HG03060 (cell line): Measurements from ENCODE around the gene SYTL1.

ENCODE experiments used
- ATAC-seq: cut with Tn5 transposase; IDR thresholded peaks from one replicate; pipeline ENCODE4 v1.9.1; 2021; ENCODE audit warnings: low read depth, moderate number of reproducible peaks; ENCODE audit not compliant: unreplicated experiment

The SYTL1 gene

GRCh38 chr1:27361553-27361952, 19.7 kb downstream of the SYTL1 start:
- ATAC-seq = no peak

GRCh38 chr1:27363766-27364695, 22.2 kb downstream of the SYTL1 start:
- no peak for ATAC-seq

- no peak for ATAC-seq
These were observed 23.0 kb downstream of the SYTL1 start for GRCh38 chr1:27364696-27365371.

GRCh38 chr1:27365372-27366112, 23.7 kb downstream of the SYTL1 start:
- no peak for ATAC-seq

- no peak for ATAC-seq
These were observed 24.2 kb downstream of the SYTL1 start for GRCh38 chr1:27366113-27366410.

- no peak for ATAC-seq
These were observed 24.8 kb downstream of the SYTL1 start, which contains the start of gene MAP3K6 for GRCh38 chr1:27366411-27367159. TSS of gene MAP3K6 (minus strand) at chr1:27366961. CDS start at chr1:27366597, 364 bp downstream.

- ATAC-seq = no peak
These were observed 25.4 kb downstream of the SYTL1 start for GRCh38 chr1:27367160-27367650.

GRCh38 chr1:27368869-27369582, 27.2 kb downstream of the SYTL1 start:
- no peak for ATAC-seq

GRCh38 chr1:27372022-27372807, 30.4 kb downstream of the SYTL1 start:
- ATAC-seq = no peak

- ATAC-seq = no peak
These were observed 31.2 kb downstream of the SYTL1 start for GRCh38 chr1:27372808-27373690.

- no peak for ATAC-seq
These were observed 32.7 kb downstream of the SYTL1 start, which contains the start of gene FCN3 for GRCh38 chr1:27374362-27375086. TSS of gene FCN3 (minus strand) at chr1:27374824. CDS start at chr1:27374818, 6 bp downstream.

- no peak for ATAC-seq
These were observed 36.1 kb downstream of the SYTL1 start for GRCh38 chr1:27377760-27378495.

GRCh38 chr1:27379564-27380122, 37.8 kb downstream of the SYTL1 start:
- ATAC-seq = no peak

- no peak for ATAC-seq
These were observed 38.4 kb downstream of the SYTL1 start for GRCh38 chr1:27380224-27380623.

GRCh38 chr1:27380766-27381733, 39.2 kb downstream of the SYTL1 start:
- ATAC-seq = no peak
